Neuron (in vitro differentiated cells): ENCODE results near the gene KLHDC1.
"Not testable (repeated sequence)": the region's sequence is repeated elsewhere in the genome, so short reads cannot be mapped to it uniquely, and the experiment has no call there.

Source experiments
- H2AFZ ChIP-seq: one replicate; pipeline ENCODE4 v1.6.1; 2013; ENCODE audit warnings: low read depth, mild to moderate bottlenecking, inconsistent platforms, low read length, moderate library complexity
- H3K27me3 ChIP-seq: one replicate; pipeline ENCODE4 v1.6.1; 2013; ENCODE audit warnings: low read length; ENCODE audit not compliant: insufficient read depth
- H3K36me3 ChIP-seq: one replicate; pipeline ENCODE4 v1.6.1; 2013; ENCODE audit warnings: low read length; ENCODE audit not compliant: insufficient read depth
- H3K4me1 ChIP-seq: one replicate; pipeline ENCODE4 v1.6.1; 2013; ENCODE audit warnings: low read length; ENCODE audit not compliant: insufficient read depth
- H3K4me3 ChIP-seq: 2 replicates; pipeline ENCODE4 v1.5.1; 2013; ENCODE audit warnings: mild to moderate bottlenecking, low read length, moderate library complexity
- H3K9me3 ChIP-seq: one replicate; pipeline ENCODE4 v1.6.1; 2013; ENCODE audit warnings: low read length

KLHDC1 gene, protein sequence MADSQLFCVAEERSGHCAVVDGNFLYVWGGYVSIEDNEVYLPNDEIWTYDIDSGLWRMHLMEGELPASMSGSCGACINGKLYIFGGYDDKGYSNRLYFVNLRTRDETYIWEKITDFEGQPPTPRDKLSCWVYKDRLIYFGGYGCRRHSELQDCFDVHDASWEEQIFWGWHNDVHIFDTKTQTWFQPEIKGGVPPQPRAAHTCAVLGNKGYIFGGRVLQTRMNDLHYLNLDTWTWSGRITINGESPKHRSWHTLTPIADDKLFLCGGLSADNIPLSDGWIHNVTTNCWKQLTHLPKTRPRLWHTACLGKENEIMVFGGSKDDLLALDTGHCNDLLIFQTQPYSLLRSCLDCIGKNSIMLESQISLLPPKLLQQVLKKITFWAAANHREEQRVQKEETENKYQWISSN

DNA sequence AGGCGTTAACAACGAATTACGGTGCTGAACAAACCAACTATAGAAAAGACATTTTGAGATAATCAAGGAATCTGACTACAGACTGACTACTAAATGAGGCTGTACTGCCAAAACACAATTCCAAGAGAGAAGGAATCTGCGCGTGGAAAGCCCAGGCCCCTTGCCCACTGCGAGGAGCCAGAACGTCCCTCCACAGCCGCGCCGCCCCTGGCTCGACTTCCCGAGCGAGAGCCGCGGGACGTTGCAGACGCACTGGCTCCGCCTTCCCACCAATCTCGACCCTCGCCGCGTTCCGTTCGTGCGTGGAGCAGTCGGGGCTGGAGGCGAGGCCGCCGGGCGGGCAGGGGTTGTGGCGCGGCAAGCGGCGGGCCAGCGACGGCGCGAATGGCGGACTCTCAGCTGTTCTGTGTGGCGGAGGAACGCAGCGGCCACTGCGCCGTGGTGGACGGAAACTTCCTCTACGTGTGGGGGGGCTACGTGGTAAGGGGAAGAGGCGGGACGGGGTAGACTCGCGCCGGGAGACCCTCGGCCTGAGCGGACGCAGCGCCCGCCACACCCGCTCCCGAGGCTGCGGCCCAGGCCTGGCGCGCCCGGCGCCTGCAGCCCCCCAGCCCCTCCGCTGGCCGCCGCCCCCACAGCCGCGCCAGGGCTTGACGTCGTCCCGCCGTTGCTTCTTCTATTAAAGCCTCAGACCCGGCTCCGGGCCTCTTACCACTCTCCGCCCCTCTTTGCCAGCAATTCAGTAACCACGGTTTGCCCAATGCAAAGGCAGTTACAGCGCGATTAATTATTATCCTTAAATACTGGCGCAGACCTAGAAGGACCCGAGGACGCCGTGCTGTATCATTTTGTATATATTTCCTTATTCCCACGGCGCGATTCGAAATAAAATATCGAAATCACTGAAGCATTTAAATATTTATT lies at the start of gene KLHDC1:
Gene KLHDC1 (plus strand): TSS at position 310 of the 924 bp plus-strand sequence. CDS start 75 bp downstream, at position 385.
- Histone ChIP-seq H2AFZ (peak within 1 kb of the TSS; percentile 69), H3K27me3 (no peaks in the 10 kb centered on the region), H3K9me3 (peaks cover 3% of the 10 kb centered on the region), H3K4me3 (peak within 1 kb of the TSS; percentile 46), H3K36me3 (no peaks in the 10 kb centered on the region), H3K4me1 (no peaks in the 10 kb centered on the region)

DNA sequence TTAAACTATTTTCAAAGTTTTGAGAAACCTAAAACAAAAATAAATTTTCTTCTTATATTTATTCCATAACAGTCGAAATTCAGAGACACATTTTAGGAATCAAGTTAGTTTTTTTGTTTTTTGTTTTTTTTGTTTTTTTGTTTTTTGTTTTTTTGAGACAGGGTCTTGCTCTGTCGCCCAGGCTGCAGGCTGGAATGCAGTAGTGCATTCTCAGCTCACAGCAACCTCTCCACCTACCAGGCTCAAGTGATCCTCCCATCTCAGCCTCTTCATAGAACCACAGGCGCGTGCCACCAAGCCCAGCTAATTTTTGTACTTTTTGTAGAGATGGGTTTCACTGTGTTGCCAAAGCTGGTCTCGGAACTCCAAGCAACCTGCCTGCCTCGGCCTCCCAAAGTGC lies 39.4 kb upstream of the KLHDC1 start:
- Histone ChIP-seq H3K36me3 (peaks cover 22% of the 10 kb centered on the region), H3K9me3 (no peaks in the 10 kb centered on the region), H2AFZ (no peak overlapping the region)

DNA sequence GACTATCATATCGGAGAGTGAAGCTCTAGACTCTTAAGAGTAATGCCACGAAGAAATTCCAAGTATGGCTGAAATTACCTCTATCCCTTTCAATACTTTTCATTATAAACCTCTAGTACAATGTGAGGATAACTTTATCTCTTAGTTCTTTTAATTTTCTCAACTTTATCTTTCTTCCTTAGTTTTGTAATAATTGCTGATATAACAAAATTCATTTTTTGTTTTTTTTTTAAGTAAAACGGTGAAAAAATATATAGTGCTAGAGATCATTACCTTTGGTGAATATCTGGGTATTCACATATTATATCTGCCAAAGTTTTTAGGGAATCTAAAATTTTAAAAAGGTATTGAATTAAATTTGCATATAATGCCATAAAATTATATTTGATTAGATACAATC lies 38.4 kb upstream of the KLHDC1 start:
- H2AFZ ChIP-seq = no peak overlapping the region
- no peaks in the 10 kb centered on the region for H3K4me1 ChIP-seq

More for the DNA sequence above, 39.4 kb upstream of the KLHDC1 start:
- Histone ChIP-seq H3K27me3 (no peaks in the 10 kb centered on the region), H3K4me3 (no peak overlapping the region), H3K4me1 (no peaks in the 10 kb centered on the region)

DNA sequence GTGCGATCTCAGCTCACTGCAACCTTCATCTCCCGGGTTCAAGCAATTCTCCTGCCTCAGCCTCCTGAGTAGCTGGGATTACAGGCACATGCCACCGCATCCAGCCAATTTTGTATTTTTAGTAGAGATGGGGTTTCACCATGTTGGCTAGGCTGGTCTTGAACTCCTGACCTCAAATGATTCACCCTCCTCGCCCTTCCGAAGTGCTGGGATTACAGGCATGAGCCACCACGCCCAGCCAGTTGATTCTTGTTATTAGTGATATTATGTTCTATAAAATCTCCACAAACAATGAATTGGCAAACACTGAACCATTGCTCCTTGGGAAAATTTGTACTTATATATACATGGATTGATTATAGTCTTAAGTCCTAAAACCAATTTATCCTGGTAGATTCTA lies 35.4 kb upstream of the KLHDC1 start:
- H3K27me3 ChIP-seq, H3K4me1 ChIP-seq, H3K9me3 ChIP-seq, H2AFZ ChIP-seq, H3K4me3 ChIP-seq: not testable (repeated sequence)
- H3K36me3 ChIP-seq = peaks cover 12% of the 10 kb centered on the region

More for the DNA sequence above, 38.4 kb upstream of the KLHDC1 start:
- peaks cover 22% of the 10 kb centered on the region for H3K36me3 ChIP-seq
- H3K27me3 ChIP-seq = no peaks in the 10 kb centered on the region
- H3K9me3 ChIP-seq = no peaks in the 10 kb centered on the region
- H3K4me3 ChIP-seq = no peak overlapping the region

DNA sequence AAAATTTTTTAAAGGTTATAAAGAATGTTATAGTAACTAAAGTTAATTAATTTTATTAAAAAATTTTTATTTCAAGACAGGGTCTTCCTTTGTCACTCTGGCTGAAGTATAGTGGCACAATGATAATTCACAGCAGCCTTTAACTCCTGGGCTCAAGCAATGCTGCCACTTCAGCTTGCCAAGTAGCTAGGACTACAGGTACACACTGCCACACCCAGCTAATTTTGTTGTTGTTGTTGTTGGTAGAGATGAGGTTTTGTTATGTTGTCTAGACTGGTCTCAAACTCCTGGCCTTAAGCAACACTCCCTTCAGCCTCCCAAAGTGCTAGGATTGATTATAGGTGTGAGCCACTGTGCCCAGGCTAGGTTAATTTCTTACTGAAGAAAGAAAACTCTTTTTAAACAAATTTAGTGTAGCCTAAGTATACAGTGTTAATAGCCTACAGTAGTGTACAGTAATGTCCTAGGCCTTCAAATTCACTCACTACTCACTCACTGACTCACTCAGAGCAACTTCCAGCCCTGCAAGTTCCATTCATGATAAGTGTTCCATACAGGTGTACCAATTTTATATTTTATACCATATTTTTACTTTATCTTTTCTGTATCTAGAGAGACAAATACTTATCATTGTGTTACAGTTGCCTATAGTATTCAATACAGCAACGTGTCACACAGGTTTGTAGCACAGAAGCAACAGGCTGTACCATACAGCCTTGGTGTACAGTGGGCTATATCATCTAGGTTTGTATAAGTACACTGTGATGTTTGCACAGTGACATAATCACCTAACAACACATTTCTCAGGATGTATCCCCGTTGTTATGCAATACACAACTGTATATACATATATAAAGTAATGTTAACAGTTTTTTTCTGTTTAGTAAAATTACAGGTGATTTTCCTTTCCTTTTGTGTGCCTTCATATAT lies 33.1 kb upstream of the KLHDC1 start:
- Histone ChIP-seq H3K4me1 (no peaks in the 10 kb centered on the region), H3K9me3 (no peaks in the 10 kb centered on the region), H2AFZ (no peak overlapping the region), H3K4me3 (no peak overlapping the region), H3K36me3 (peaks cover 10% of the 10 kb centered on the region), H3K27me3 (no peaks in the 10 kb centered on the region)

DNA sequence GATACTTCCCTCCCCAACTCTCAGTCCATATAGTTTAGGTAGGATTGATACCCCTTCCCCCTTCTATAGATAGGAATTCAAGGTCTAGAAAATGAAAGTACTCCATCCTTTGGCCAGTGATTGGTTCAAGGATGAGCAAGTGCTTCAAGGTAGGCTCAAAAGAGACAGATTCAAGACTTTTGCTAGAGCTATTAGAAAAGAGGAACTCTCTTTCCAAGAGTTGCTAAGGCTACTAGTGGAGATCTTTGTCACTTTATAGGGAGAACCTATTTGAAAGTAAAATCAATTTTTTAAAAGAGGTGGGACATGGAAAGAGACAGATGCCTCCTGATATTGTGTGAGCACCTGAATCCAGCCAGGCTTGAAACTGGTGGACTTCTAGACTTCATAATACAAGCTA lies 22.4 kb upstream of the KLHDC1 start:
- Histone ChIP-seq H3K36me3 (peaks cover 32% of the 10 kb centered on the region), H3K27me3 (no peaks in the 10 kb centered on the region), H3K9me3 (no peaks in the 10 kb centered on the region), H3K4me1 (no peaks in the 10 kb centered on the region), H3K4me3 (no peak overlapping the region), H2AFZ (no peak overlapping the region)

DNA sequence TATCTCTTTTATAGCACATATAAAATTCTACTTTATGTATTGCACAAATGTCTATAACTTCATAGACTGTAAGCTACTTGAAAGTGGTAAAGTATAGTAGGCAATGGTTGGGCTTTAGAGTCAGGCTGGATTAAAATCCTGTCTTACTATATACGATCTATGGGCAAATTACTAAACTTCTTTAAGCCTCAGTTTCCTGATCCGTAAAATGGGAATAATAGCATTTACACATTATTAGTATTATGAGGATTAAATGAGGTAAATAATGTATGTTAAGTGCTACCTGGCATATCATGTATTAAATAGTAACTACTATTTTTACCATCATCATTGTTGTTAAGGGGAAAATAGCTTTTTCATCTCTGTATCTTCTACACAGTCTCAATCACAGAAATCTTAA lies 19.3 kb upstream of the KLHDC1 start:
- Histone ChIP-seq H3K9me3 (no peaks in the 10 kb centered on the region), H3K4me3 (no peak overlapping the region), H2AFZ (no peak overlapping the region), H3K36me3 (peaks cover 37% of the 10 kb centered on the region), H3K27me3 (no peaks in the 10 kb centered on the region), H3K4me1 (no peaks in the 10 kb centered on the region)

DNA sequence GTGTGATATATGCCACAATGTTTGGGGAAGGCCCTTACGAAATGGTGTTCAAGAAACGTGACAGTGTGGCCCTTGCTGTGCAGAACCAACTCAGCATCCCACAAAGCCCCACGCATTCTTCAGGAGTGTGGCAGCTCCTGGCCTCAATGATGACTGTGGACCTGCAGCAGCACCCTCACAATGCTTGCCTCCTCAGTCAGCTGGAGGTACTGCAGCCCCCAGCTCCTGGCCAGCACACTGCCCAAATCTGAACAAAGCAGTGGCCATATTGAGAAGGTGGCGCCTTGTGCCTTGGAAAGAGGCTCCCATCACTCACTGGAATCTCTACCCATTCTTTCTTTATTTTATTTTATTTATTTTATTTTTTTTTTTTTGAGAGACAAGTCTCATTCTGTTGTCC lies 15.3 kb upstream of the KLHDC1 start:
- H3K4me3 ChIP-seq = no peak overlapping the region
- no peaks in the 10 kb centered on the region for H3K27me3 ChIP-seq
- H3K9me3 ChIP-seq = no peaks in the 10 kb centered on the region
- H2AFZ ChIP-seq = no peak overlapping the region
- peaks cover 51% of the 10 kb centered on the region for H3K36me3 ChIP-seq
- no peaks in the 10 kb centered on the region for H3K4me1 ChIP-seq

DNA sequence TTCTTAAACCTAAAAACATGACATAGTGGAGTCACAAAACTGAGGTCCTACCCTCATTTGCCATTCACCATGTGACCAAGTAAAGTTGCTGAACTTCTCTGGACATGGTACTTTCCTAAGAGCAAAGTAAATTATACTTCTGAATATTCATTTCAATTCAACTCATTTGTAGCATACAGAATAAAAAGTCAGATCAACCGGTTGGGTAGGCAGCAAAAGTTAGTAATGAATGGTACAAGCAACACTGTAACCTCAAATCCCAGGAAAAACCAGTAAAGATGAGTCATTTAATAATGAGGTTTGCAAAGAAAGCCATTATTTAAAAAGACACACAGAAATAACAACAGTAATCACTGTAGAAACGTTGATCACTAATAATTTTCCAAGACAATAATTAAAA lies 13.6 kb upstream of the KLHDC1 start:
- Histone ChIP-seq H2AFZ (no peak overlapping the region), H3K9me3 (no peaks in the 10 kb centered on the region), H3K4me1 (no peaks in the 10 kb centered on the region), H3K4me3 (no peak overlapping the region), H3K27me3 (no peaks in the 10 kb centered on the region), H3K36me3 (peaks cover 47% of the 10 kb centered on the region)

DNA sequence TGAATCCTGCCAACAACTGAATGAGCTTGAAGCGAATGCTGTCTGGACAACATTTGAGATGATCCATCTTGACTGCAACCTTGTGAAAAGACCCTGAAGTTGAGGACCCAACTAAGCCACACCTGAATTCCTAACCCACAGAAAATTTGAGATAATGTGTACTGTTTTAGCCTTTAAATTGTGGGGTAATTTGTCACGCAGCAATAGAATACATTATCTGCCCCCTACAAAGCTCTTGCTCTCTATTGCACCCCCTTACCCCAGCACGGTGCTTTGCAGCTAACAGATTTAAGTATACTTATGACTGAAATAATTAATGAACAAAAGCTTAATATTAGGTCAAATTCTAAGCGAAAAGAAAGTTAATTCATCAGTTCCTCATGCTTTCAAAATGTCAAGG lies 6.5 kb upstream of the KLHDC1 start:
- peaks cover 4% of the 10 kb centered on the region for H3K4me1 ChIP-seq
- no peaks in the 10 kb centered on the region for H3K9me3 ChIP-seq
- H3K27me3 ChIP-seq = no peaks in the 10 kb centered on the region
- H3K4me3 ChIP-seq = no peak overlapping the region
- peaks cover 10% of the 10 kb centered on the region for H3K36me3 ChIP-seq
- H2AFZ ChIP-seq = no peak overlapping the region

DNA sequence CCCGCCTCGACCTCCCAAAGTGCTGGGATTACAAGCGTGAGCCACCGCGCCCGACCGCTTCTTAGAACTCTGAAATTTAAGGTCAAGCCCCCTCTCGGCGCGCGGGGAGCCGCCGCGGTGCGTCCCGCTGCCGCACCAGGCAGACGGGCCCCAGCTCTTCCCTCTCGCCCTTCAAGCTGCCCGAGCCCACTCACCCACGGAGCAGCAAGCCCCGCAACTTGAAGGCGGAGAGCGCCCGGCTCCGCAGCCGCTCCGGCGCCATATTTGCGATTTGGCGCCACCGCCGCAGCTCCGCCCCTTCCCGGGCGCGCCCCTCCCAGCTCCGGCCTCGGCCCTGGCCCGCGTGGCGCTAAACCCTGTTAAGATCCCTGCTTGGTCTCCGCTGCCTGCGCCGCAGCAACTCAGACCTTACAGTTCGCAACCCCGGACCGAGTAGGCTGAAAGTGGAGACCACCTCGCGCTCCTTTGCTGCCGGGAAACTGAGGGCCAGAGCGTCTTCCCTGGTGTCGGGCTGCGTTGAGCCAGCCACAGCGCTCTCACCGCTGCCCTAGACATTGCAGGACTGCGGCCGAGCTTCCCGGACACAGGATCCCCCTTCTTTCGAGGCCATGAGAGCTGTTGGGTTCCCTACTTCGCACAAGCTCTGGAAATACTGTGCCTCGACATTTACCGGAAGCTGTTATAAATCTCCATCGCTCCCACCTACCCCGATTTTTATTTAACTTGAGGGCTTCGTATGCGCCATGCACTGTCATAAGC lies 4.8 kb upstream of the KLHDC1 start, which contains the start of gene POLE2:
Gene POLE2 (minus strand): TSS at position 273 of the 759 bp plus-strand sequence. CDS start 11 bp downstream, at position 262.
- peaks cover 4% of the 10 kb centered on the region for H3K4me1 ChIP-seq
- peak within 1 kb of the TSS; percentile 79 for H3K4me3 ChIP-seq
- H3K36me3 ChIP-seq = peaks cover 5% of the 10 kb centered on the region
- H2AFZ ChIP-seq = peak within 1 kb of the TSS; percentile 73
- peaks cover 3% of the 10 kb centered on the region for H3K9me3 ChIP-seq
- no peaks in the 10 kb centered on the region for H3K27me3 ChIP-seq

DNA sequence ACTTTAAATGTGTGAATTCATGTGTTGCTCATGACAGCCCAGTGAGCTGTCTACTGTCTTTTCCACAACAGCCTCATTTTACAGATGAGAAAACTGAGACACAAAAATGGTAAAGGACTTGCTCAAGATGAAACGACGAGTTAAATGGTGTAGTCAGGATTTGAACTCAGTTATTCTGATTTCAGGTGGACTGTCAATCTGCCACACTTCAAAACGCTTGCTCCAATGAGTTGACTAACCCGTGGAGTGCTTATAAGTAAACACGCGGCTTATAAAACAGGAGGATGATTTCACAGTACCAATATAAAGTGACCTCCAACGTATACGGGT lies 4.3 kb upstream of the KLHDC1 start:
- Histone ChIP-seq H3K4me1 (peaks cover 4% of the 10 kb centered on the region), H3K36me3 (peaks cover 1% of the 10 kb centered on the region), H3K4me3 (peak overlapping the region; percentile 79), H3K9me3 (peaks cover 3% of the 10 kb centered on the region), H2AFZ (peak overlapping the region; percentile 73), H3K27me3 (no peaks in the 10 kb centered on the region)
